Measurements from ENCODE around the gene KMT2C. TPM values are rescaled to one million over a fixed set of nuclear protein-coding genes. Genes with fewer than 3 reads are reported as not detected.
A peak's percentile ranks its signal among the peaks of the same experiment; 100 is the strongest.

KMT2C gene
- total and polyA plus RNA-seq, 2 of the 13 experiments (the other 11 are each of a cell fraction or from before 2014, with no cell fraction given), result 7.1 to 14.4 TPM

- TF ChIP-seq ZNF709 (CRISPR knock-in tag; IDR thresholded peaks at IDR 0.05) (peak; percentile 78; the same call in 1 of the 2 replicates), ZNF253 (CRISPR knock-in tag; IDR thresholded peaks at IDR 0.05; ENCODE audit: borderline replicate concordance) (no peak), ZFP1 (CRISPR knock-in tag; IDR thresholded peaks at IDR 0.05) (no peak), LBX2 (CRISPR knock-in tag; IDR thresholded peaks at IDR 0.05; ENCODE audit: borderline replicate concordance) (no peak), ZNF407 (CRISPR knock-in tag; IDR thresholded peaks at IDR 0.05; ENCODE audit: not compliant biosample characterization) (peak; percentile 36), SATB2 (CRISPR knock-in tag; IDR thresholded peaks at IDR 0.05) (no peak), BATF2 (CRISPR knock-in tag; IDR thresholded peaks at IDR 0.05) (0 out of 2 replicates have a peak, but pooled peaks have one; percentile 41), ZNF574 (CRISPR knock-in tag; IDR thresholded peaks at IDR 0.05) (peak; percentile 71; the same call in 1 of the 2 replicates), PHF21A (CRISPR knock-in tag; IDR thresholded peaks at IDR 0.05) (peak; percentile 58), BCLAF1 (IDR thresholded peaks at IDR 0.05) (no peak), ZC3H4 (CRISPR knock-in tag; IDR thresholded peaks at IDR 0.05; ENCODE audit: borderline replicate concordance) (no peak)
These were observed 518 bp upstream of the KMT2C start (continued) for GRCh38 chr7:152436111-152436930.
